ENCODE results near the gene CSH2. TPM values are rescaled to one million over a fixed set of nuclear protein-coding genes. Genes with fewer than 3 reads are reported as not detected.
"Not testable (repeated sequence)": the region's sequence is repeated elsewhere in the genome, so short reads cannot be mapped to it uniquely, and the experiment has no call there.

CSH2 gene
- total RNA-seq, 1 experiment from 2014 or later: not detected

- H3K4me3 ChIP-seq (ENCODE audit: low read length); H3K9ac ChIP-seq (ENCODE audit: low read length); H3K9me2 ChIP-seq (replicated peaks; ENCODE audit: insufficient read depth, low read length); H3K9me3 ChIP-seq (ENCODE audit: low read length); H3K79me2 ChIP-seq (ENCODE audit: low read length); H4K20me1 ChIP-seq (ENCODE audit: insufficient read depth, low read depth, low read length); H3K36me3 ChIP-seq (ENCODE audit: insufficient read depth, low read length); H3K4me2 ChIP-seq (ENCODE audit: low read depth, low read length, poor library complexity, severe bottlenecking); H2AFZ ChIP-seq (ENCODE audit: low read length); H3K27me3 ChIP-seq (ENCODE audit: low read length); H3K27ac ChIP-seq (ENCODE audit: low read length); H3K4me1 ChIP-seq (ENCODE audit: low read length): not testable (repeated sequence)
- DNase-seq: peak; percentile 57
Measured at GRCh38 chr17:63907161-63907778, 33.8 kb upstream of the CSH2 start.

GRCh38 chr17:63904796-63905195 is 31.3 kb upstream of the CSH2 start:
- not testable (repeated sequence) for H2AFZ ChIP-seq (ENCODE audit: low read length); H3K79me2 ChIP-seq (ENCODE audit: low read length); H4K20me1 ChIP-seq (ENCODE audit: insufficient read depth, low read depth, low read length)

GRCh38 chr17:63903787-63904201 is 30.3 kb upstream of the CSH2 start:
- H3K27me3 ChIP-seq (ENCODE audit: low read length); H3K9ac ChIP-seq (ENCODE audit: low read length); H2AFZ ChIP-seq (ENCODE audit: low read length); H3K4me1 ChIP-seq (ENCODE audit: low read length); H3K4me2 ChIP-seq (ENCODE audit: low read depth, low read length, poor library complexity, severe bottlenecking); H3K36me3 ChIP-seq (ENCODE audit: insufficient read depth, low read length); H3K9me2 ChIP-seq (replicated peaks; ENCODE audit: insufficient read depth, low read length); H3K79me2 ChIP-seq (ENCODE audit: low read length); H4K20me1 ChIP-seq (ENCODE audit: insufficient read depth, low read depth, low read length); DNase-seq; H3K9me3 ChIP-seq (ENCODE audit: low read length); H3K27ac ChIP-seq (ENCODE audit: low read length); H3K4me3 ChIP-seq (ENCODE audit: low read length): not testable (repeated sequence)

More at GRCh38 chr17:63904796-63905195, 31.3 kb upstream of the CSH2 start:
- not testable (repeated sequence) for H3K9me3 ChIP-seq (ENCODE audit: low read length); H3K4me1 ChIP-seq (ENCODE audit: low read length); H3K9me2 ChIP-seq (replicated peaks; ENCODE audit: insufficient read depth, low read length); H3K36me3 ChIP-seq (ENCODE audit: insufficient read depth, low read length); H3K9ac ChIP-seq (ENCODE audit: low read length); DNase-seq; H3K27me3 ChIP-seq (ENCODE audit: low read length); H3K4me2 ChIP-seq (ENCODE audit: low read depth, low read length, poor library complexity, severe bottlenecking); H3K27ac ChIP-seq (ENCODE audit: low read length); H3K4me3 ChIP-seq (ENCODE audit: low read length)

- H3K36me3 ChIP-seq (ENCODE audit: insufficient read depth, low read length); H3K9me3 ChIP-seq (ENCODE audit: low read length); H2AFZ ChIP-seq (ENCODE audit: low read length); DNase-seq; H4K20me1 ChIP-seq (ENCODE audit: insufficient read depth, low read depth, low read length); H3K9me2 ChIP-seq (replicated peaks; ENCODE audit: insufficient read depth, low read length); H3K4me2 ChIP-seq (ENCODE audit: low read depth, low read length, poor library complexity, severe bottlenecking); H3K4me3 ChIP-seq (ENCODE audit: low read length); H3K27me3 ChIP-seq (ENCODE audit: low read length); H3K27ac ChIP-seq (ENCODE audit: low read length); H3K79me2 ChIP-seq (ENCODE audit: low read length); H3K4me1 ChIP-seq (ENCODE audit: low read length); H3K9ac ChIP-seq (ENCODE audit: low read length): not testable (repeated sequence)
Measured at GRCh38 chr17:63901971-63902370, 28.5 kb upstream of the CSH2 start.

GRCh38 chr17:63898899-63899798 is 25.7 kb upstream of the CSH2 start:
- not testable (repeated sequence) for H3K9ac ChIP-seq (ENCODE audit: low read length); H3K27ac ChIP-seq (ENCODE audit: low read length); H3K79me2 ChIP-seq (ENCODE audit: low read length); DNase-seq; H3K9me3 ChIP-seq (ENCODE audit: low read length); H4K20me1 ChIP-seq (ENCODE audit: insufficient read depth, low read depth, low read length); H3K4me3 ChIP-seq (ENCODE audit: low read length); H3K4me1 ChIP-seq (ENCODE audit: low read length); H3K27me3 ChIP-seq (ENCODE audit: low read length); H3K9me2 ChIP-seq (replicated peaks; ENCODE audit: insufficient read depth, low read length); H2AFZ ChIP-seq (ENCODE audit: low read length); H3K4me2 ChIP-seq (ENCODE audit: low read depth, low read length, poor library complexity, severe bottlenecking); H3K36me3 ChIP-seq (ENCODE audit: insufficient read depth, low read length)

- not testable (repeated sequence) for H3K4me1 ChIP-seq (ENCODE audit: low read length); H3K9me2 ChIP-seq (replicated peaks; ENCODE audit: insufficient read depth, low read length); DNase-seq; H3K4me3 ChIP-seq (ENCODE audit: low read length); H4K20me1 ChIP-seq (ENCODE audit: insufficient read depth, low read depth, low read length); H3K9ac ChIP-seq (ENCODE audit: low read length); H3K27me3 ChIP-seq (ENCODE audit: low read length); H3K27ac ChIP-seq (ENCODE audit: low read length); H3K4me2 ChIP-seq (ENCODE audit: low read depth, low read length, poor library complexity, severe bottlenecking); H2AFZ ChIP-seq (ENCODE audit: low read length); H3K79me2 ChIP-seq (ENCODE audit: low read length); H3K9me3 ChIP-seq (ENCODE audit: low read length); H3K36me3 ChIP-seq (ENCODE audit: insufficient read depth, low read length)
Measured at GRCh38 chr17:63896524-63897354, 23.3 kb upstream of the CSH2 start, which contains the start of gene CSH1. Gene CSH1 (minus strand): TSS chr17:63896574. CDS start chr17:63896511, 63 bp downstream.

GRCh38 chr17:63894821-63895220 is 21.3 kb upstream of the CSH2 start:
- H3K4me1 ChIP-seq (ENCODE audit: low read length); H3K9me2 ChIP-seq (replicated peaks; ENCODE audit: insufficient read depth, low read length); H3K4me2 ChIP-seq (ENCODE audit: low read depth, low read length, poor library complexity, severe bottlenecking); H3K27me3 ChIP-seq (ENCODE audit: low read length); H3K9ac ChIP-seq (ENCODE audit: low read length); H3K79me2 ChIP-seq (ENCODE audit: low read length); DNase-seq; H3K27ac ChIP-seq (ENCODE audit: low read length); H2AFZ ChIP-seq (ENCODE audit: low read length); H3K9me3 ChIP-seq (ENCODE audit: low read length); H3K4me3 ChIP-seq (ENCODE audit: low read length); H3K36me3 ChIP-seq (ENCODE audit: insufficient read depth, low read length); H4K20me1 ChIP-seq (ENCODE audit: insufficient read depth, low read depth, low read length): not testable (repeated sequence)

GRCh38 chr17:63894021-63894420 is 20.5 kb upstream of the CSH2 start:
- not testable (repeated sequence) for H3K27ac ChIP-seq (ENCODE audit: low read length); H3K4me3 ChIP-seq (ENCODE audit: low read length)

More at GRCh38 chr17:63894021-63894420, 20.5 kb upstream of the CSH2 start:
- H3K4me2 ChIP-seq (ENCODE audit: low read depth, low read length, poor library complexity, severe bottlenecking); H3K9me3 ChIP-seq (ENCODE audit: low read length); H3K4me1 ChIP-seq (ENCODE audit: low read length); H3K79me2 ChIP-seq (ENCODE audit: low read length); H3K9me2 ChIP-seq (replicated peaks; ENCODE audit: insufficient read depth, low read length); H2AFZ ChIP-seq (ENCODE audit: low read length); H3K36me3 ChIP-seq (ENCODE audit: insufficient read depth, low read length); H4K20me1 ChIP-seq (ENCODE audit: insufficient read depth, low read depth, low read length); H3K9ac ChIP-seq (ENCODE audit: low read length); H3K27me3 ChIP-seq (ENCODE audit: low read length); DNase-seq: not testable (repeated sequence)
